Measurements from ENCODE around the gene DAGLA. TPM values are rescaled to one million over a fixed set of nuclear protein-coding genes. Genes with fewer than 3 reads are reported as not detected.

Gene DAGLA
- total and polyA plus RNA-seq, 8 donors = under 0.01 to 27.2 (median 1.0) TPM

- TF ChIP-seq, protein P1, sequence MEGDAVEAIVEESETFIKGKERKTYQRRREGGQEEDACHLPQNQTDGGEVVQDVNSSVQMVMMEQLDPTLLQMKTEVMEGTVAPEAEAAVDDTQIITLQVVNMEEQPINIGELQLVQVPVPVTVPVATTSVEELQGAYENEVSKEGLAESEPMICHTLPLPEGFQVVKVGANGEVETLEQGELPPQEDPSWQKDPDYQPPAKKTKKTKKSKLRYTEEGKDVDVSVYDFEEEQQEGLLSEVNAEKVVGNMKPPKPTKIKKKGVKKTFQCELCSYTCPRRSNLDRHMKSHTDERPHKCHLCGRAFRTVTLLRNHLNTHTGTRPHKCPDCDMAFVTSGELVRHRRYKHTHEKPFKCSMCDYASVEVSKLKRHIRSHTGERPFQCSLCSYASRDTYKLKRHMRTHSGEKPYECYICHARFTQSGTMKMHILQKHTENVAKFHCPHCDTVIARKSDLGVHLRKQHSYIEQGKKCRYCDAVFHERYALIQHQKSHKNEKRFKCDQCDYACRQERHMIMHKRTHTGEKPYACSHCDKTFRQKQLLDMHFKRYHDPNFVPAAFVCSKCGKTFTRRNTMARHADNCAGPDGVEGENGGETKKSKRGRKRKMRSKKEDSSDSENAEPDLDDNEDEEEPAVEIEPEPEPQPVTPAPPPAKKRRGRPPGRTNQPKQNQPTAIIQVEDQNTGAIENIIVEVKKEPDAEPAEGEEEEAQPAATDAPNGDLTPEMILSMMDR (IDR thresholded peaks at IDR 0.05) = no peak
- no peak for TF ChIP-seq POLR2A (IDR thresholded peaks at IDR 0.05)
- TF ChIP-seq EP300 (IDR thresholded peaks at IDR 0.05) = no peak
- TF ChIP-seq POLR2AphosphoS5 (IDR thresholded peaks at IDR 0.05) = no peak
- Histone ChIP-seq H3K4me1 (peaks cover 26 to 45% (median 37%) of the 10 kb centered on the region in 4 donors), H3K4me3 (no peak overlapping the region), H3K27me3 (peaks cover 0 to 52% (median 0%) of the 10 kb centered on the region in 3 donors), H3K9me3 (no peaks in the 10 kb centered on the region), H3K27ac (no peak overlapping the region), H3K36me3 (no peaks in the 10 kb centered on the region)
- WGBS, 5 donors = 56 to 73% (median 65%) methylated on average over 9 of the region's 9 CpGs
- intact Hi-C loops (cut with DNase I; ENCODE audit: low total_unique reads) = loop anchor here (5.0 kb wide), 1 partner anchor 58 kb away; no protein-coding TSS in a partner anchor
- DNase-seq = no peak
Observed at GRCh38 chr11:61679296-61679695, 895 bp upstream of the DAGLA start.

DNA sequence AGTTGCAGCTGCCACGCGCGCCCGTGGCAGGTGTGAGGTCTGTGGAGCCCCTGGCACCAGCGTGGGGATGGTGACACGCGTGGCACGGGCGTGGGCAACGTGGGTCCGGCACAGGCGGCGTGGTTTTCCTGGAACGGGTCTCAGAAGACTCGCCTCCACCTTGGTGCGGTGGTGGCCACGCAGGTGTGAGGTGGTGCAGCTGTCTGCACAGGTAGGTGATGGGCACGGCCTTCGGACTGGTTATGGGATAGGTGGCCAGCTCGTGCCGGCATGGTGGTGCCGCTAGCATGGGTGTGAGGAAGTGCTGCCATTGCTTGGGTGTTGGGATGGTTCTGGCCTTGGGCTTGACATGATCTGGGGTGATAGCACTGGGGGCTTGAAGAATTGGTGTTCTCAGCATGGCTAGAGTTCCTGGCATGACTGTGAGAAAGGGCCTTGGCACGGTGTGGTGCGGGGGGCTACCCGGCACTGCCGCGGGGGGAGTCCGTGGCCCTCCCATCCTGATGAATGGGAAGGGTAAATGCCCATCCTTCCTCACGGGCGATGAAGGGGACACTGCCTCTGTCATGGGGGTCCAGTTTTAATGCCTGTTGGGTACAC is 531 bp downstream of the DAGLA start:
- Histone ChIP-seq H3K27me3 (peaks cover 0 to 52% (median 0%) of the 10 kb centered on the region in 3 donors), H3K36me3 (no peaks in the 10 kb centered on the region), H3K9me3 (no peaks in the 10 kb centered on the region), H3K4me3 (peak overlapping the region; percentile 49 to 56 (median 53)), H3K4me1 (peaks cover 26 to 53% (median 43%) of the 10 kb centered on the region in 4 donors), H3K27ac (peak overlapping the region in 2 of 5 donors; percentile 47 to 54)
- no peak for TF ChIP-seq EP300 (IDR thresholded peaks at IDR 0.05)
- no peak for TF ChIP-seq POLR2AphosphoS5 (IDR thresholded peaks at IDR 0.05)
- TF ChIP-seq POLR2A (IDR thresholded peaks at IDR 0.05) = no peak
- TF ChIP-seq, protein P1 (IDR thresholded peaks at IDR 0.05) = no peak
- intact Hi-C loops (cut with DNase I; ENCODE audit: low total_unique reads) = no loop called here
- DNase-seq = no peak
- WGBS, 5 donors = 48 to 85% (median 50%) methylated on average over 14 to 30 of the region's 30 CpGs

GRCh38 chr11:61682093-61682732 is 2.0 kb downstream of the DAGLA start:
- H3K4me1 ChIP-seq = peaks cover 26 to 53% (median 43%) of the 10 kb centered on the region in 4 donors
- no peaks in the 10 kb centered on the region for H3K9me3 ChIP-seq
- H3K27me3 ChIP-seq = peaks cover 0 to 58% (median 0%) of the 10 kb centered on the region in 3 donors
- intact Hi-C loops (cut with DNase I; ENCODE audit: low total_unique reads) = no loop called here
- DNase-seq = peak; percentile 33 to 82
- 54 to 69% (median 58%) methylated on average over 12 of the region's 12 CpGs for WGBS, 5 donors
- TF ChIP-seq POLR2AphosphoS5 (IDR thresholded peaks at IDR 0.05) (no peak), POLR2A (IDR thresholded peaks at IDR 0.05) (no peak), EP300 (IDR thresholded peaks at IDR 0.05) (no peak)
- TF ChIP-seq, protein P1 (IDR thresholded peaks at IDR 0.05) = no peak
- no peak overlapping the region for H3K4me3 ChIP-seq
- H3K36me3 ChIP-seq = no peaks in the 10 kb centered on the region
- H3K27ac ChIP-seq = no peak overlapping the region

DNA sequence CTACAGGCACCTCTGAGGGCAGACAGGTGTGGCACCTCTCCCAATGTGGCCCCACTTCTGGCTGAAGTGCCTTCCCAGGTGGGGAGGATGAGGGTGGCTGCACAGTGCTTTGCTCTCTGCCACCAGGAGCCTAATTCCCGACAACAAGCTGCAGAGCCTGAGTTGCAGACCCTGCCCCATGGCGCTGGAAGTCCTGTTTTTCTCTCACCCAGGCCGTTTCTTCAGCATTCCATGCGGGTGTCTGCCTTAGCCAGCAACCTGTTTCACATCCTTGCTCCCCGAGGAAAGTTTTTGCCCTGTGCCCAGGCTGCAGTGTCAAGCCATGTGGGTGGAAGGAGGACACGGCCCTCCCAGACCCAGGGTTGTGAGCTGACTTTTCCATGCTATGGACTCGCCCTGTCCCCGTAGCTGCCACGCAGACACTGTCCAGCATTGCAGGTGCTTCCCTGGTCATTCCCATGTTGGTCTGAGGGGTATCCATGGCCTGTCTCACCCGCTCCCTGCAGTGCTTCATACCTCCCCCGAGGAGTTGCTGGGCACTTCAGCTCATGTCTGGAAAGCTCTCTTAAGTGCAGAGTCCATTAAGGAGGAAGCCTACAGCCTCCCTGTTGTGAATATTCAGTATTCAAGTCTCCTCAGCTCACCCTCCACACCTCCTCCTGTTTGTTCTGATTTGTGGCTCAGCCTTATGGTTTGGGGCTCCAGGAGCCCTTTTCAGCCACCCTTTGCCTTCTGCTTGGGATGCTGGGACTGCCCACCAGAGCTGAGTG is 2.9 kb downstream of the DAGLA start:
- TF ChIP-seq EP300 (IDR thresholded peaks at IDR 0.05) (no peak), POLR2AphosphoS5 (IDR thresholded peaks at IDR 0.05) (no peak), POLR2A (IDR thresholded peaks at IDR 0.05) (no peak)
- TF ChIP-seq, protein P1 (IDR thresholded peaks at IDR 0.05) = no peak
- no peak overlapping the region for H3K4me3 ChIP-seq
- DNase-seq = no peak
- 88 to 94% (median 90%) methylated on average over 11 of the region's 11 CpGs for WGBS, 5 donors
- no peaks in the 10 kb centered on the region for H3K9me3 ChIP-seq
- intact Hi-C loops (cut with DNase I; ENCODE audit: low total_unique reads) = no loop called here
- H3K4me1 ChIP-seq = peaks cover 26 to 61% (median 47%) of the 10 kb centered on the region in 4 donors
- H3K27ac ChIP-seq = no peak overlapping the region
- H3K27me3 ChIP-seq = peaks cover 0 to 62% (median 0%) of the 10 kb centered on the region in 3 donors
- H3K36me3 ChIP-seq = no peaks in the 10 kb centered on the region
